ENCODE results near the gene ACTR3C. TPM values are rescaled to one million over a fixed set of nuclear protein-coding genes. Genes with fewer than 3 reads are reported as not detected.

The ACTR3C gene
- total RNA-seq, 1 experiment from 2014 or later, result 2.2 TPM

DNA sequence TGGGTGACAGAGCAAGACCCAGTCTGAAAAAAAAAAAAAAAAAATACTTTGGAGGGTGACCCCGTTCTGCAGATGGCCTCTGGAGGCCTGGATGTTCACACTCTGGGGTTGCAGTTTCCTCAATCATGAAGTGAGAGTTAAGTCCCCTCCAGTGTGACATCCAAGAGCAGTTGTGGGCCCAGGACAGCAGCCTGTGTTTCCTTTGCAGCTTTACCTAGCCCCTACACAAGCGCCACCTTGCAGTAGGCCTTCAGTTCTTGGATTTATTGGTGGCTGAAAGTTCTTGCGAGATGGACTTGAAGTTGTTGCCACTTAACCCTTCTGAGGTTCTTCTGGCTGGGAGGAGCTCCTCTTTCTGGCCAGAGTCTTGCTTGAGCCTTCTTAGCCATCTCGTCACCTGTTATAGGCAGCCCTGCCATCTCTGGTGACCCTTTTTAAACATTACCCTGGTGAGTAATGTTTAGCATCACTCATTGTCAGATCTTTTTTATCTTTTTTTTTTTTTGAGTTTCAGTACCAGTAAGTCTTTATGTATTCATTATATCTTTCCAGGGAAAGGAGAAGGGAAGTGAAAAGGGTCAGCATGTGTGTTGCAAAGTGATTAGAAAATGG, 3.4 kb upstream of the ACTR3C start:
- H3K27me3 Mint-ChIP-seq (ENCODE audit: low read depth), result peaks cover 34% of the 10 kb centered on the region
- Histone ChIP-seq H4K8ac (replicated peaks; ENCODE audit: insufficient read length, low read depth, low read length) (no peak overlapping the region), H3K27ac (ENCODE audit: insufficient read length, low read depth, low read length) (no peak overlapping the region), H2BK12ac (ENCODE audit: insufficient read length, low read depth, low read length) (no peak overlapping the region), H2BK15ac (ENCODE audit: low read depth, low read length) (no peak overlapping the region), H2BK20ac (ENCODE audit: low read depth, low read length, poor library complexity, severe bottlenecking) (no peak overlapping the region), H3K18ac (ENCODE audit: insufficient read length, low read depth, low read length) (no peak overlapping the region), H2AK5ac (ENCODE audit: insufficient read length, low read length) (no peak overlapping the region), H4K91ac (ENCODE audit: insufficient read length, low read depth, low read length) (no peak overlapping the region), H4K5ac (ENCODE audit: insufficient read length, low read depth, low read length) (no peak overlapping the region), H3K14ac (ENCODE audit: insufficient read depth, low read length) (no peak overlapping the region), H2BK120ac (ENCODE audit: low read depth, low read length, poor library complexity, severe bottlenecking) (no peak overlapping the region), H3K4ac (ENCODE audit: low read depth, low read length) (no peak overlapping the region), H3T11ph (ENCODE audit: low read length) (no peak overlapping the region), H2AFZ (ENCODE audit: low read length) (no peak overlapping the region), H3K23ac (ENCODE audit: insufficient read length, low read depth, low read length) (no peak overlapping the region), H4K20me1 (ENCODE audit: control insufficient read depth, insufficient read depth, insufficient read length) (no peaks in the 10 kb centered on the region), H3K27me3 (ENCODE audit: insufficient read depth, low read length) (no peaks in the 10 kb centered on the region), H3K4me1 (ENCODE audit: insufficient read depth, low read length) (peaks cover 17% of the 10 kb centered on the region; the same call in 1 of the 2 replicates), H2BK5ac (ENCODE audit: insufficient read length, low read length) (no peak overlapping the region), H3K9ac (ENCODE audit: extremely low read depth, insufficient read length, low read length) (no peak overlapping the region), H3K4me2 (ENCODE audit: insufficient read depth, insufficient read length, low read length) (no peak overlapping the region), H3K56ac (ENCODE audit: insufficient read length, low read depth, low read length) (no peak overlapping the region), H3K79me2 (ENCODE audit: insufficient read depth, low read length) (no peaks in the 10 kb centered on the region), H3K79me1 (ENCODE audit: insufficient read depth, low read depth, low read length, poor library complexity, severe bottlenecking) (no peaks in the 10 kb centered on the region), H3K9me3 (ENCODE audit: control insufficient read depth, low read depth, low read length) (no peaks in the 10 kb centered on the region), H3K23me2 (ENCODE audit: insufficient read length, low read depth, low read length, poor library complexity, severe bottlenecking) (peaks cover 7% of the 10 kb centered on the region)
- H3K9me3 Mint-ChIP-seq, result no peaks in the 10 kb centered on the region; a peak in 1 of 5 replicates
- H3K4me1 Mint-ChIP-seq, result peaks cover 37 to 46% of the 10 kb centered on the region in 2 experiments
- WGBS (ENCODE audit: extremely low coverage, insufficient read length, low lambda C conversion rate), result no CpG with 5 or more reads among the region's 4 CpGs
- peaks cover 0 to 54% (median 4%) of the 10 kb centered on the region in 3 experiments; a peak in 4 of 7 replicates for H3K36me3 Mint-ChIP-seq (ENCODE audit: insufficient read depth in 1 of 3, low read depth in 3 of 3)
- no peak overlapping the region for H3K4me3 Mint-ChIP-seq
- TF ChIP-seq, protein P1, sequence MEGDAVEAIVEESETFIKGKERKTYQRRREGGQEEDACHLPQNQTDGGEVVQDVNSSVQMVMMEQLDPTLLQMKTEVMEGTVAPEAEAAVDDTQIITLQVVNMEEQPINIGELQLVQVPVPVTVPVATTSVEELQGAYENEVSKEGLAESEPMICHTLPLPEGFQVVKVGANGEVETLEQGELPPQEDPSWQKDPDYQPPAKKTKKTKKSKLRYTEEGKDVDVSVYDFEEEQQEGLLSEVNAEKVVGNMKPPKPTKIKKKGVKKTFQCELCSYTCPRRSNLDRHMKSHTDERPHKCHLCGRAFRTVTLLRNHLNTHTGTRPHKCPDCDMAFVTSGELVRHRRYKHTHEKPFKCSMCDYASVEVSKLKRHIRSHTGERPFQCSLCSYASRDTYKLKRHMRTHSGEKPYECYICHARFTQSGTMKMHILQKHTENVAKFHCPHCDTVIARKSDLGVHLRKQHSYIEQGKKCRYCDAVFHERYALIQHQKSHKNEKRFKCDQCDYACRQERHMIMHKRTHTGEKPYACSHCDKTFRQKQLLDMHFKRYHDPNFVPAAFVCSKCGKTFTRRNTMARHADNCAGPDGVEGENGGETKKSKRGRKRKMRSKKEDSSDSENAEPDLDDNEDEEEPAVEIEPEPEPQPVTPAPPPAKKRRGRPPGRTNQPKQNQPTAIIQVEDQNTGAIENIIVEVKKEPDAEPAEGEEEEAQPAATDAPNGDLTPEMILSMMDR (conservative IDR thresholded peaks at IDR 0.05), result no peak
- no peak overlapping the region for H3K27ac Mint-ChIP-seq
- no peak for DNase-seq

Data from H9 (cell line).